SHP77 (cell line): ENCODE measurements around the gene TMEM175.
A peak's percentile ranks its signal among the peaks of the same experiment; 100 is the strongest.
"Not testable (repeated sequence)": the region's sequence is repeated elsewhere in the genome, so short reads cannot be mapped to it uniquely, and the experiment has no call there.

Experiments
- DNase-seq, 2 experiments: peaks; one replicate each; lab custom pipeline; 2025; lab: John Stamatoyannopoulos, UW

The TMEM175 gene

DNA sequence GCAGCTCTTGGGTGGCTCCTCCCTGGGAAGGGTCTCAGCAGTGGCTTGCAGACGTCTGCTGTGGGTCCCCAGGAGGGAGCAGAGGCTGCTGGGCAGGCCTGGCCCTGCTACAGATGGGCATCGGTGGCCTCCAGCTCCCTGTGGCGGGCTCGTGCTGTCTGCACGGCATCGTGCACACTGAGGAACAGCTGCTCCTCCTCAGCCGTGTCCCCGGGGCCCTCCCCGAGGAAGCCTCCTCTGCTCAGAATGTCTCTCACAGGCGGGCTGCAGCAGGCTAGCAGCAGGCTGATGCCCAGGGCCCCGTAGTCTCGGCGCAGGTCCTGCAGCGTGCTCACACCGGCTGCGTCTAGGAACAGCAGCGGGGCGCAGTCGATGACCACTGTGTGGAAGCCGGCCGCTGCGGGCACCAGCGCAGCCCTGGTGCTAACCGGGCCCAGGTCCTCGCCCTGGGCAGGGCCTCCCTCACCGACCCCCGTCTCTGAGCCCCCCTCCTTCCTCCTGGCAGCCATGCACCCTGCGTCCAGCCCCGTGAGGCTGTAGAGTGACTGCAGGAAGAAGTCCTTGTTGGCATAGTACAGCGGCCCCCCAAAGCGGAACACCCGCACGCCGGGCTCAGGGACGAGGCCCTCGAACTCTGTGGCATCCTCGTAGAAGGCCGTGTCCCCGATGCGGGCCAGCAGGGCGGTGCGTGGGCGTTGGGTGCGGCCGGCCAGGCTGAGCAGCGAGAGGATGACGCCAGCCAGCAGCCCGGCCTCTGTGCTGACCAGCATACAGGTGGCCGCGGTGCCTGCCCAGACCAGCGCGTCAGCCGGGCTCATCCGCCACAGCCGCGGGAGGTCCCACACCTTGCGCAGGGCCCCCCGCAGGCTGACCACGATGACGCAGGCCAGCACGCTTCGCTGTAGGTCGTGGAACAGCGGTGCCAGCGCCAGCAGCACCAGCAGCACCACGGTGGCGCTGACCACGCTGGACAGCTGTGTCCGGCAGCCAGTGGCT lies 56.8 kb downstream of the TMEM175 start:
- DNase-seq = no peak

DNA sequence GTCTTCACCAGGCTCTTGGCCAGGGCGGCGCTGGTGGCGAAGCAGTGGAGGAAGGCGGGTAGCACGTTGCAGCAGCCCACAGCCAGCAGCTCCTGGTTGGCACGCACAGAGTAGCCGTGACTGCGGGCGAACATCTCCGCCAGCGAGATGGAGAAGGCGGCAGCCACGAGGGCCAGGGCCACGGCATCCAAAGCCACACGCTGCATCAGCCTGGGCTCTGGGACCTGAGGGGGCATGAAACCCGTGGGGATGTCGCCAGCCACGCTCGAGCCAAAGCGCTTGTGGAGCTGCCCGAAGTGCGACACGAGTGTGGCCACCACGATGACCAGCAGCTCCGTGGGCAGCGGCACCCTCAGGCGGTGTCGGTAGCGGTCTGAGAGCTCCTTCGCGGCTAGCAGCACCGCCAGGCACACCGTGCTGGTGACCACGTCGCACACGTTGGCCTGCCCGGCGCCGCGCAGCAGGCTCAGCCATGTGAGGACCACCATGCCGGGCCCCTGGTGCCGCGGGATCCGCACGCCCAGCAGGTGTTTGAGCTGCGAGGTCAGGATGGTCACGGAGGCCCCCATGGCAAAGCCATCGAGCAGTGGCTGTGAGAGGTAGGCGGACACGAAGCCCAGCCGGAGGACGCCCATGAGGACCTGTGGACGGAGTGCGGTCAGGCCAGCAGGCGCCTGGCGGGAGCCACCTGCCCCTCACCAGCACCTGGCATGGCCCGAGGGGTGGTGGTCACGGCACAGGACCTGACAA lies 57.6 kb downstream of the TMEM175 start:
- DNase-seq = no peak

DNA sequence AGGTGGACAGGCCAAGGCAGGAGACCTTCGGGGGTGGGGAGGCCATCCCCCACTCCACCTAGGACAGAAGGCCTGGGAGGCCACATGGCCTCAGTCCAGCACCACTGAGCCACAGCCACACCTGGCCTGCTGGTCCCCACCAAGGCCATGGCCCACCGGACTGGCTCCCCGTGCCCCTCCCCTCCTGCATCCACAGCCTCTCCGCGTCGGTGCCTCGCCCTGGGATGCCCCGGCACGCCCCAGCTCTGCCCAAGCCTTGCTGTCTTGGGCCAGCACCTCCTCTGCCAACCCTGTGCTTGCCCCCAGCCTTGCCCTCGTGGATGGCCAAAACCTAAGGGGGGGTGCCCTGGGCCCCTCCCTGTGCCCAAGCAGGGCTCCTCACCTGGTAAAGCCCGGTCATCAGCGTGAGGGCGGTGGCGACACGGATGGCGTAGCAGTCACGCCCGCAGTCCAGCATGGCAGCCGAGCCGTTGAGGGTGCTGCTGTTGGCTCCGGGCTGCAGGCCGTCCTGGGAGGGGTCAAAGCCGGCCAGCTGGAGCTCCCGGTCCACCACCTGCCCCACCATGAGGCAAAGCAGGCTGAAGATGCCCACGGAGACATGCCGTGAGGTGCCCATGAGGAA lies 58.6 kb downstream of the TMEM175 start:
- DNase-seq = no peak

DNA sequence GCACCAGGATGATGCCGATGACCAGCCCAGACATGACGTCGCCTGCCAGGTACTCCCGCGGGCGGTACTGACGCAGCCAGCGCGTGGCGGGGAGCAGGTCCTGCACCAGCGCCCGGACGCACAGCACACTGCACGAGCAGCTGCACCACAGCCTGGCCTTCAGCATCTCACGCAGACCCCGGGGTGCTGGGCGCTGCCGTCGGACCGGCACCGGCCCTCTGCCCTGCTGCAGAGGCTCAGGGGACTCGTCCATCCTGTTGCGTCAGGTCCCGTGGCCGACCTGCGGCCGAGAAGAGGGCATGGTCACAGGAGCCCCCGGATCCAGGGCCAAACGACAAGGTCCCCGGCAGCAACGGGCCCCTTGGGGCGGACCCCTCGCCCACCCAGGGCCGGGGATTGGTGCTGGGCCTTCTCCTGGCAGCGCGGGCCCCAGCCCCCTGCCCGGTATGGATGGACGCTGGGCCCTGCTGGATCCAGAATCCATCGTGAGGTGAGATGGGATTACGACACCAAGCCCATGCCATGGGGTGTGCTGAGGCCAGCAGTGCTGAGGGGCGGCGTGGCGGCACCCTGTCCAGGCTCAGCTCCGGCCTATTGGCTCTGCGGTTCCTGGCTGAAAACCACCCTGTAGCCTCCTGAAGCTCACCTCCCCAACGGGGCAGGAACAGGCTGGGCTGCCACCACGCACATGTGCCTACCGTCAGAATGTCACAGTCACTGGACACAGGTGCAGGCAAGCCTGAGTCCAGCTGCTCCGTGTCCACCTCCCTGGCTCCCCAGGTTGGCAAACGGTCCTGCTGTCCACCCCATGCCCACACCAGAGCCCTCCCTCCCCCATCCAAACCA lies 59.4 kb downstream of the TMEM175 start:
- DNase-seq = no peak

DNA sequence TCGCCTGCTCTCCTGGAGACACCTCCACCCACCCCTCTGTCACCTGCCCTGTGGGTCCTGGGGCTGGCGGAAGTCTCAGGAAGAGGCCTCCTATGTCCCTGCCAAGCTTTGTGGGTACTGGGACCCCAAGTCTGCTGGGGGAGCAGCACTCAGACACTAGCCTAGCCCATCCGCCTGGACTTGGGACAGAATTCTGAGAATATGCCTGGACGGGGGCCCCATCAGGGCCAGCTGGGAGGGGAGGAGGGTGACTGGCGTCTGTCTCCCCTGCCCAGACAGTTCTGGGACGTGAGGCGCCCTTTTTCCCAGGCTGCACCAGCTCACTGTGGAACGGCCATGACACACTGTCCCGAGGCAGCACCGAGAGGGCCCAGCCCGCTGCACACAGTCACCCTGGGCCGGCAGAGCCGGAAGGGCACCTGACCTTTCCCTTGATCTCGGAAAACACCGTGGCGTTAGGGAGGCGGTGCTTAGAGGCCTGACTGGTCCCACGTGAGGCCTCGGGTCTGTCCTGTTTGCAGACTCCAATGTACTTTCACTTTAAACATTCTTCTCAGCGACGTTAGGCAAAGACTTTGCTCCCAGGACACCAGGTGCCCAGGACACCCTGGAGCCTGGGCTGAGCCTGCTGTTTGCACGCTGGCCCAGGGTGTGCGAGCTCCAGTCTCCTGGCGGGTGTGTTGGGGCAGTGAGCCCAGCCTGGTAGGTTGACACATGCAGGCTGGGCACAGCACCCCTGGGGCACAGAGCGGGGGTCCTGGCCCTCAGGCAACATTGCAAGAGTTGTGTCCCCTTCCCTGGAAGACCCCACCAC lies 60.2 kb downstream of the TMEM175 start:
- DNase-seq = no peak

DNA sequence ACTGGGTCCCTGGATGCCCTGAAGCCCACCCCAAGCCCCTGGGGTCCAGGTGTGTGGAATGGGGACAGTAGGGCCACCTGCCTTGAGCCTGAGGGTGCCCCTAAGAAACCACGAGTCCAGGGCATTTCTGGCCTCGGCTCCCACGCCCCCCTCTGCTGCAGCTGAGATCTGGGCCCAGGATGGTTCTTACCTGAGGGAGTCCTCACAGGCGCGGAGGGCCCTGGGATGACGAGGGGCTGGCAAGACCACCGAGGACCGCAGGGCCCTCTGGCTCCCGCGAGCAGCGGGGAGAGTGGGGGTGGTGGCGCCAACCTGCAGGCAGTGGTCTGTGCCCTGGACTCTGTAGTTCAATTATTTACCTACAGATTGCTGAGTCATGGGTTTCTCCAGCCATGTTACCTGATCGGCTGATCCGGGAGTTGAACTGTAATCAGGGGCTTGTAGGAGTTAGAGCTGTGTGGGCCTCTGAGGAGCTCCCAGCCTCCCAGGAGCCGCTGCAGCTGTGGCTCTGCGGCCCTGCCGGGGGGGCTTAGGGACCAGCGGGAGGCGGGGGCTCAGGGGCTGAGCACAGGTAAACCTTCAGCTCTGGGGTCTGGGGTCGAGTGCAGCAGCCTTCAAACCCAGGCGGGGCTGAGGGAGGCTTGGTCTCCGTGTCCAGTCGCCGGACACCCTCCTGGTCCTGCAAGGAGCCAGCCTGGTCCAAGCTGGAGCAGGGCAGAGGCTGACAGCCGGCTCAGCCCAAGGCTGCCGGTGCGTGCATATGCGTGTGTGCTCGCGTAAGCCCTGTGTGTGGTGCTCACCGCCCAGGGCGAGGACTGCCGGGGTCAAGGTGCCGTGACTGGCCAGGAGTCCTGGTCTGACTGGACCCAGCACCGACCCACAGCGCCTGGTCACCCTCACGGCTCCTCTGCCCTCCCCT lies 61.1 kb downstream of the TMEM175 start, which contains the start of gene SLC26A1:
Gene SLC26A1, minus strand, starts transcription at position 294 of the 919 bp plus-strand sequence. CDS start 1,701 bp downstream, outside the sequence.
- DNase-seq = peak in 1 of 2 experiments; percentile 17

DNA sequence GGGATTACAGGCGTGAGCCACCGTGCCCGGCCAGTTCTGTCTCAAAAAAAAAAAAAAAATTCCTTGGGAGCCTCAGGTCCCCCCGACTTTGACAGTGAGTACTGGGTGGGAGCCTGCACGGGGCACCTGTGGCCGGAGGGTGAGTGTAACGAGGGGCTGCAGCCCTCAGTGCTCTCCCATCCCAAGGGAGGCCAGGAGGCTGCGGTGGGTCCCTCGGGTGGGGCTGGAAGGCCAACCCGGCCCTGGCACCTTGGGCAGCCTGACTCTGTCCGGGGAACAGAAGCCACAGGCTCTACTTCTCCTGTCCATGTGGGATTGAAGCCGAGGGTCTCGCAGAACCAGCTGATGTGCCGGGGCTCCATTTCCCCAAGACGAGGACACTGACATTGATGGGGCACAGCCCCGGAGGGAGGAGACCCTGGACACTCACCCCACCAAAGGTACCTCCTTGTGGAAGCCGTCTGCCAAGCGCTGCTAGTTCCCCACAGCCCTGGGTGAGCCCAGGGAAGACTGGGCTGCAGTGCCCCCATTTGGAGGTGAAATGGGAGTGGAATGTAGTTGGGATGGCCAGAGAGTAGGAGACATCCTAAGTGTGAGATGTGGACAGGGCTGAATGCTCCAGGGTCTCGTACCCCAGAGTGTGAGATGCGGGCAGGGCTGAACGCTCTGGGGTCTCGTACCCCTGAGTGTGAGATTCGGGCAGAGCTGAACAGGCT lies 63.2 kb downstream of the TMEM175 start:
- no peak for DNase-seq

DNA sequence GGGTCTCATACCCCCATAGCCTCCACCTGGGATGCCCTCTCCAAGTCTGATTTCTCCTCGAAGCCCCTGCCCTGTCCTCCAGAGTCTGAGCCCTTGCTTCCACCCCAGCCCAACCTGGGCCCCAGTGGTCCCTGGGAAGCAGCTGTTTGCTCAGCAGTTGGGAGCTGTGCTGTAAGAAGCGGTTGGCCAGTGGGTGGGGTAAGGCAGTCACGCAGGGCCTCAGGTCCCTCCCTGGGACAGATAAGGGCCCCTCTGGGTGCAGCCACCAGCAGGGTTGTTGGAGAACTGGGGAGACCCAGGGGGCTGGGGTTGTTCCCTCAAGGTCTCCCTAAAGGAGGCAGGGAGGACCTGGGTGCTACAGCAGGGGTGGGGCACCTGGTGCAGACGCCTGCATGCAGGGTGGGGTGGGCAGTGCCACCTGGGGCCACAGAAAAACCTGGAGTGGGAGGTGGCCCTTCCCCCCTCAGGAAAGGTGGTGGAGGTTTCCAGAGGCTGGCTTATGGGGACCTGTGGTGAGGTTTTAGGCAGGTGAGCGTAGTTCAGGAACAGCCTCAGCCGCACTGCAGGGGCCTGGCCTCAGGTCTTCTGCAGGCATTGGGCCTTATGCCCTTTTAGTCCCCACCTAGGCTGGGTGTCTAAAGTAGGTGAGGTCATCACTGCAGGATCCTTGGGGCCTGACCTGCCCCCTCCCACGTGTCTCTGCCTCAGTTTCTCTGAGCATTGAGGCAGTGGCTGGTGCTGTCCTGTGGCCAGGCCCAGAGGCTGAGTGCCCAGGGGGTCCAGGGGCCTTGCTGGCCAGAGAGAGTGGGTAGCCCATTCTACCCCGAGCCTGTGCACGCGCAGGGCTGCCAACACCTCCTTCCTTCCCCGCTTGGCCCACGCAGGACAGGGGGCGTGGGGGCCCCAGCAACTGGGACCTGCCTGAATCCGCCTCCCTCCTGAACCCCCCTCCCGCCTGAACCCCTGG lies 64.1 kb downstream of the TMEM175 start:
- no peak for DNase-seq

DNA sequence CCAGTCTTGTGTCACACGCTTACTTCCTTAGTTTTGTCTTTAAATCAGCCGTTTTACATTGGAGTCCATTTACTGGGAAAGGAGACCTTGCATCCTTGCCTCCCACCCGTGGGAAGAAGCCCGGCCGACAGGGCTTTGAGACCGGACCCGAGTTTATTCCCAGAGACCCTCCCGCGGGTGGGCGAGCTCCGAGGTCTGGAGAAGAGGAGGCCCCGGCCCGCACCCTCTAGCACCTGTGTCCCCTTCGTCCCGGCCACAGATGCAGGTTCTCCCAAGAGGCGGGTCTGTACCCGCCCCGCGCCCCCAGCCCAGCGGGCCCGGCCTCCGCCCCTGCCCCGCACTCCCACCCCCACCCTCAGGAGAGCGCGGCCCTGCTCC lies 64.7 kb downstream of the TMEM175 start:
- DNase-seq = no peak

DNA sequence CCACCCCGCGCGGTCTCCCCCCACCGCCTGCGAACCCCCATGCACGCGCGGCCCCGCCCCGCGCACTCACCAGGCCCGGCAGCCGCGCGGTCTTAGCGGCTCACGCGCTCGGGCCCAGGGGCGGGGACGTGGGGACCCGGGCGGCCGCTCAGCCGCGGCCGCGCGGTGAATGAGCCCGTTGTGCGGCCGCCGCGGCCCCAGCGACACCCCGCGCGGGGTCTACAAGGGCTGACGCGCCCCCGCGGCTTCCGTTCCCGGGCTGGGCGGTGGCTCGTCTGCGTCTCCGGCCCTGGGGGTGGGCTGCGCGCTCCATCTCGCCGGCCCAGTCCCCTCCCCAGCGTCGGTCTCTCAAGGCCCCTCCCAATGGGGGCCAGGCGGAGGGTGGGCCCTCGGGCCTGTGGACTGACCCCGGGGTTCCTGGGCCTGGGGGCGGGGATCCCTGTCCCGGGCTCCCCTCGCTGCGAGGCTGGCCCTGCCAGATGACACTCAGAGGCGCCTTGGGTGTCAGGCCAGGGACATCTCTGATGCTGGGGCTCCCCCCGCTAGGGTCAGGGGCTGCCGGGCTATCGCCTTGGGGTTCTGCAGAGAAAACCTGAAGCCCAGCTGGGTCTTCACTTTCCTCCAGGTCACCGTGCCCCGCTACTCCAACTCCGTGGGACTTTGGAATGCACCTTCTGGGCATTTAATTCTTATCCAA lies 65.3 kb downstream of the TMEM175 start:
- no peak for DNase-seq

DNA sequence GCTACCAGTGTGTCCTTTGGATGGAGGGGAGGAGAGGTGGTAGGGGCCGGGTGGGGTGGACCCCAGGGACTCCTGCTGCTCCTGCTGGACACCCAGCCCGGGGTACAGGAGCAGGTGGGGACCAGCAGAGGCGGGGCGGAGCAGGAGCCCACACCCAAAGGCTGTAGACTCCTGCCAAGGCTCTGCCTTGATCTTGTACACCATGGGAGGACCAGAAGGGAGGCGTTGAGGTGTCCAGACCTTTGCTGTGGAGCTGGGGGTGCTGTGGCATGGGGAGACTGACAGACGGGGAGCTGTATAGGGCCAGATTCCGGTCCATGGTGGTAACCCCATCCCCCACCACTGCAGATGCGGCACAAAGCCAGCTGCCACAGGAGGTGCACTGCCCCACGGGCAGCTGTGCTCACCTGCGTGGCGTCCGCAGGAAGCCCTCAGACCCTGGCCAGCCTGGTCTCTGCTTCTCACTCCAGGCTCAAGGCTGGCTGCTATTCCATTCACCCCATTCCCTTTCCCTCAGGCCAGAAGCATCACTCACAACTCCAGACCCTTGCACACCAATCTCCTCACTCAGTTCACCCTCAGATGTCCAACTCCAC lies 65.9 kb downstream of the TMEM175 start:
- no peak for DNase-seq

DNA sequence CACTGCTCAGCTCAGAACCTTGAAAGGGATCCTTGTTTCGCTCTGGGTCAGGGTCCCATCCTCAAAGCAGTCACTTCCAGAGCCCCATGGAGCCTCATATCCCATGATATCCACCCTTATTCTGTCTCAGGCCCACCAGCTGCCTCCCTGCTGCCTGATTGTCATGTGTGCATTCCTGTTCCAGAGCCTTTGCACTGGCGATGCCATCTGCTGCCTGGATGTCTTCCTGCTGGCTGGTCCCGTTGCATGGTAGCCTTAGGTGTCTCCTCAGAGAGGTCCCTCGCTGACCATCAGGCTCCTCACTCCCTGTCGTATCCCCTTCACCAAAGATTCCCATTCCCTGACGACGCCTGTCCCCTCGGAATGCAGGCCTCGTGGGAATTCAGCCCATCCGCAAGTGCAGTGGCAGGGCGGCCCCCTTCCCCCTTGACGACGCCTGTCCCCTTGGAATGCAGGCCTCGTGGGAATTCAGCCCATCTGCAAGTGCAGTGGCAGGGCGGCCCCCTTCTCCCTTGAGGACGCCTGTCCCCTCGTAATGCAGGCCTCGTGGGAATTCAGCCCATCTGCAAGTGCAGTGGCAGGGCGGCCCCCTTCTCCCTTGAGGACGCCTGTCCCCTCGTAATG lies 67.1 kb downstream of the TMEM175 start:
- not testable (repeated sequence) for DNase-seq

DNA sequence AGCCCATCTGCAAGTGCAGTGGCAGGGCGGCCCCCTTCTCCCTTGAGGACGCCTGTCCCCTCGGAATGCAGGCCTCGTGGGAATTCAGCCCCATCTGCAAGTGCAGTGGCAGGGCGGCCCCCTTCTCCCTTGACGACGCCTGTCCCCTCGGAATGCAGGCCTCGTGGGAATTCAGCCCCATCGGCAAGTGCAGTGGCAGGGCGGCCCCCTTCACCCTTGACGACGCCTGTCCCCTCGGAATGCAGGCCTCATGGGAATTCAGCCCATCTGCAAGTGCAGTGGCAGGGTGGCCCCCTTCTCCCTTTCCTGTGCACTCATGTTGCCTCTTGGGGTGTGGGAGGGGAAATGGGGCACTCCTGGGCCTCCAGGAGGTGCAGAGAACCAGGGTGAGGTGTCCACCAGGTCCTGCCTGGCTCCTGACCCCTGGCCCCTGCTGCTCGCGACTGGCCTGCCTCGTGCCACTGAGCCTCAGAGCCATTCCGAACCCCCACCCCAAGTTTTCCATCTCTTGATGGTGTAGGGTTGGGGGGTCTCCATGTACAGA lies 67.7 kb downstream of the TMEM175 start:
- no peak for DNase-seq

DNA sequence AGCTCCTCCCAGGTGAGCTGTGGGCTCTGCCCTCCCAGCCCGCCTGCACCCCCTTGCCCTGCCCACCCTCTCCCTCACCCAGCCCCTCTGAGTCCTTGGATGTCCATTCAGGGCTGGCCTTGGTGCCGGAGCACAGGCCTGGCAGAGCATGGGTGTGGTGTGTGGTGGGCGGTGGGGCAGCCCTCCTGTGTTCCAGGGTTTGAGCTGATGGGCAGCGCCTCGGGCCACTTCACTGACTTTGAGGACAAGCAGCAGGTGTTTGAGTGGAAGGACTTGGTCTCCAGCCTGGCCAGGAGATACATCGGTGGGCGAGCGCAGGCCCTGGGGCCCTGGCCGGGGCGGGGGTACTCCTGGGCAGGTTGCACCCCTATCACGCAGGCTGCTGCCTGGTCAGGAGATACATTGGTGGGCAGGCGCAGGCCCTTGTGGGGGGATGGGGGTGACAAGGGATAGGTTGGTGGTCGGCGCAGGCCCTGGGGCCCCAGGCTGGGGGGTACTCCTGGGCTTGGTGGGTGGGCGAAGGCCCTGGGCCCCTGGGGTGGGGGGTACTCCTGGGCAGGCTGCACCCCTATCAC lies 68.5 kb downstream of the TMEM175 start:
- DNase-seq = no peak

DNA sequence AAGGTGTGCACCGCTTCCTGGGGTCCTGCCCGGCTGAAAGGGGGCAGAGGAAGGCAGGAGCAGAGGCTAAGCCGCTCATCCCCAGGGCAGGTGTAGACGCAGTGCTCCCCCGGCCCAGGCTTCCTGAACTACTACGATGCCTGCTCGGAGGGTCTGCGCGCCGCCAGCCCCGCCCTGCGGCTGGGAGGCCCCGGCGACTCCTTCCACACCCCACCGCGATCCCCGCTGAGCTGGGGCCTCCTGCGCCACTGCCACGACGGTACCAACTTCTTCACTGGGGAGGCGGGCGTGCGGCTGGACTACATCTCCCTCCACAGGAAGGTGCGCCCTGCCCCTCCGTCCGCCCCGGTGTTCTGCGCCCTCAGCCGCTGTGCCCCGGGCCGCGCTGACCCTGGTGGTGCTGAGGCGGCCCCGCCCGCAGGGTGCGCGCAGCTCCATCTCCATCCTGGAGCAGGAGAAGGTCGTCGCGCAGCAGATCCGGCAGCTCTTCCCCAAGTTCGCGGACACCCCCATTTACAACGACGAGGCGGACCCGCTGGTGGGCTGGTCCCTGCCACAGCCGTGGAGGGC lies 69.4 kb downstream of the TMEM175 start:
- DNase-seq = no peak
